ENCODE measurements around the gene CORO1C.

CORO1C gene

DNA sequence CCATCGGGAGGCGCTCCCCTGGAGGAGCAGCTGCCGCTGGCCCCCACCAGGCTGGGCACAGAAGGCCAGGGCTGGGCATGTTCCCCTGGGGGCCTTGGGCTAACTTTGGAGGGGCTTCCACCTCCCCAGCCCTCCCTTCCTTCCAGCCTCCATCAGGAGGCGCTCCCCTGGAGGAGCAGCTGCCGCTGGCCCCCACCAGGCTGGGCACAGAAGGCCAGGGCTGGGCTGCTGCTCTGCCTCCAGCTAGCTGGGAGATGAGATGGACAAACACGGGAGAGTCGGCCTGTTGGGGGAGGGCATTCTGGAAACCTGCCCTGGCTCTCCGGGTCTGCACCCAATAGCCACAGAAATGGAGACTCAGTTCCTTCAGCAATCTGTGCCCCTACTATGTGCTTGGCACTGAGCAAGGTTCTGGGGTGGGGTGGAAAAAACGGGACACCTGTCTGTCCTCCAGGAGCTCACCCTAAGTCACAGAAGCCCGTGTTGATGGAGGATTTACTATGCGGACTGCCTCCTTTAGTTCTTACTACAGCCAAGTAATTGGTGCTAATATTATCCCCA is 39.0 kb upstream of the CORO1C start:
- no peak overlapping the region for H3K9ac ChIP-seq (ENCODE audit: low read length in 2 of 2)
- no peaks in the 10 kb centered on the region for H3K27me3 ChIP-seq (ENCODE audit: control insufficient read depth in 1 of 2, insufficient read depth in 2 of 2, low read length in 2 of 2)
- H3K36me3 ChIP-seq (ENCODE audit: control insufficient read depth in 2 of 2, insufficient read depth in 2 of 2, low read length in 2 of 2), result no peaks in the 10 kb centered on the region
- peak overlapping the region in 1 of 2 donors; percentile 8 for H3K4me3 ChIP-seq (ENCODE audit: low read length in 2 of 2)
- peak overlapping the region; percentile 60 for H3K27ac ChIP-seq (ENCODE audit: low read length)
- H3K9me3 ChIP-seq (ENCODE audit: control insufficient read depth in 2 of 2, low read length in 2 of 2), result no peaks in the 10 kb centered on the region
- peaks cover 58% of the 10 kb centered on the region for H3K4me1 ChIP-seq (ENCODE audit: control insufficient read depth, insufficient read depth, low read length)

DNA sequence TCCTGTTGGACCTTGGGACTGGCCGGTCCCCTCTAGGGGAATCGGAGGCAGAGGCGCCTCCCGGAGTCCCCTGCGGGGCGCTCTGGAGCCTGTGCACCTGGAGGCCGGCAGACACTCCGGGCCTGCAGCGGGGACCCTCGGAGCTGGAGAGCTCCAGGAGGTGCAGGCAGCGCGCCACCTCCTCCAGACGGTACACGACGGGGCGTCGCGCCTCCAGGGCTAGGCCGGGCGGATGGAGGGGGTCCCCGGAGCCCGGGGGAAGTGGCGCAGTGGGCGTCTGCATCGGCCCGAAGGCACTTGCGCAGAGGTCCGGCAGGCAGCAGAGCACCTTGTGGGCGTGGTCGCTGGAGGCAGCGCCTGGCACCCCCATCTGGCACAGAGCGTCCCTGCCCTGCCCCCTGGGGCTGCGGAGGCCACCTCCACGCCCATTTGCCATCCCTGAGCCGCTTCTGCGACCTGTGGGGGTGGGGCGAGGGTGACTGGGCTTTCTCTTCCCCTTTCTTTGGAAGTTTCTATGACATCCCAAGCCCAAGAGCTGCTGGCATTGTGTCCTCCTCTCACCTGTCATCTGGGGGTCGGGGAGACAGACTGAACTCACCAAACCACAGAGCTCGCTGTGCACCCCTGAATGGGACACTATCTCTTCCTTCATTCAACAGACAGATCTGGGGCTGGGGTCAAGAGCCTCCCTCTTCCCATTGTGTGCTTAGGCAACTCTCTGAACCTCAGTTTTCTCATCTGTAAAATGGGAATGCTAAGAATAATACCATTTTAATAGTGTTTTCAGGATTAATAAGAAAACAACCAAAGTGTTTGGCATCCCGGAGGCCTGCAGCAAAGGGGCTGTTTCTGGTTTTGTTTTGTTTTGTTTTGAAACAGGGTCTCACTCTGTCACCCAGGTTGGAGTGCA is 37.5 kb upstream of the CORO1C start:
- H3K4me3 ChIP-seq (ENCODE audit: low read length in 2 of 2), result peak overlapping the region in 1 of 2 donors; percentile 66
- no peak overlapping the region for H3K27ac ChIP-seq (ENCODE audit: low read length)
- H3K9ac ChIP-seq (ENCODE audit: low read length in 2 of 2), result peak overlapping the region; percentile 47 to 49

DNA sequence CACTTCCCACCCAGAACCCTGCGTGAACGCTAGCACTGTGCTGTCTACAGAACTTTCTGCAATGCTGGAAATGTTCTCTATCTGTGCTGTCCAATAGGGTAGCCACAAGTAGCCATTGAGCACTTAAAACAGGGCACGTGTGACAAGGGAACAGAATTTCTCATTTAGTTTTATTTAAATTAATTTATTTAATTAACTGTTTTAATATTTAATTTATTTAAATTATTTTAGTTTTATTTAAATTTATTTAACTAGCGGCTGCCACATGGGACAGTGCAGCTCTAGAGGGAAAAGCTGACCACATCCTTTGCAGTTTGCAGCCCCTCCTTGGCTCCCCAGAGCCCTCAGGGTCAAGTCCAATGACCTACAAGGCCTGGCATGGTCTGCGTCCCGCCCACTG is 35.0 kb upstream of the CORO1C start:
- Histone ChIP-seq H3K9ac (ENCODE audit: low read length in 2 of 2) (no peak overlapping the region), H3K27ac (ENCODE audit: low read length) (no peak overlapping the region), H3K9me3 (ENCODE audit: control insufficient read depth in 2 of 2, low read length in 2 of 2) (no peaks in the 10 kb centered on the region), H3K36me3 (ENCODE audit: control insufficient read depth in 2 of 2, insufficient read depth in 2 of 2, low read length in 2 of 2) (no peaks in the 10 kb centered on the region), H3K4me1 (ENCODE audit: control insufficient read depth, insufficient read depth, low read length) (peaks cover 27% of the 10 kb centered on the region), H3K4me3 (ENCODE audit: low read length in 2 of 2) (no peak overlapping the region), H3K27me3 (ENCODE audit: control insufficient read depth in 1 of 2, insufficient read depth in 2 of 2, low read length in 2 of 2) (no peaks in the 10 kb centered on the region)

More for the DNA sequence above, 37.5 kb upstream of the CORO1C start:
- peaks cover 46% of the 10 kb centered on the region for H3K4me1 ChIP-seq (ENCODE audit: control insufficient read depth, insufficient read depth, low read length)
- no peaks in the 10 kb centered on the region for H3K9me3 ChIP-seq (ENCODE audit: control insufficient read depth in 2 of 2, low read length in 2 of 2)
- no peaks in the 10 kb centered on the region for H3K27me3 ChIP-seq (ENCODE audit: control insufficient read depth in 1 of 2, insufficient read depth in 2 of 2, low read length in 2 of 2)
- H3K36me3 ChIP-seq (ENCODE audit: control insufficient read depth in 2 of 2, insufficient read depth in 2 of 2, low read length in 2 of 2), result no peaks in the 10 kb centered on the region

DNA sequence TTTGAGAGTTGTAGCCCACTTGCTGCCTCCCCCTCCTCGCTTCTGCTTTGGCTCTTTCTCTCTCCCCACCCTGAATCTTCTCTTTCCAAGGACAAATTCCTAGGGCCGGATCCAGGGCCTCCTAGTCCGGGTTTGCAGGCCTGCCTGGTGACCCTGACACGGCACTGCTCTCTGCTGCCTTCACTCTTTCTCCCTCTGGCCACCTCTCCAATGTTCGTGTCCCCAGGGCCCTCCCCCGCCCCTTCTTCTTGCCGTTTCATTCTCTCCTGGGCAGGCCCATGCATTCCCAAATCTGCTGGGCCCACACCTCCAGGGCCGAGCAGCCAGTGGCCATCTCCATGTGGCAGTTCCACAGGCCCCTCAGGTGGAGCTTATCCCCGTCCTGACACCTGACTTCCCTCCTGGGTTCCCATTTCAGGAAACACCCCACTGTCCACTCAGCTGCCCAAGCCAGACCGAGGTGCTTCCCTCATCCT is 34.0 kb upstream of the CORO1C start:
- no peaks in the 10 kb centered on the region for H3K36me3 ChIP-seq (ENCODE audit: control insufficient read depth in 2 of 2, insufficient read depth in 2 of 2, low read length in 2 of 2)
- H3K27me3 ChIP-seq (ENCODE audit: control insufficient read depth in 1 of 2, insufficient read depth in 2 of 2, low read length in 2 of 2), result no peaks in the 10 kb centered on the region
- H3K9me3 ChIP-seq (ENCODE audit: control insufficient read depth in 2 of 2, low read length in 2 of 2), result no peaks in the 10 kb centered on the region
- no peak overlapping the region for H3K9ac ChIP-seq (ENCODE audit: low read length in 2 of 2)
- H3K4me3 ChIP-seq (ENCODE audit: low read length in 2 of 2), result no peak overlapping the region
- no peak overlapping the region for H3K27ac ChIP-seq (ENCODE audit: low read length)
- H3K4me1 ChIP-seq (ENCODE audit: control insufficient read depth, insufficient read depth, low read length), result peaks cover 18% of the 10 kb centered on the region

DNA sequence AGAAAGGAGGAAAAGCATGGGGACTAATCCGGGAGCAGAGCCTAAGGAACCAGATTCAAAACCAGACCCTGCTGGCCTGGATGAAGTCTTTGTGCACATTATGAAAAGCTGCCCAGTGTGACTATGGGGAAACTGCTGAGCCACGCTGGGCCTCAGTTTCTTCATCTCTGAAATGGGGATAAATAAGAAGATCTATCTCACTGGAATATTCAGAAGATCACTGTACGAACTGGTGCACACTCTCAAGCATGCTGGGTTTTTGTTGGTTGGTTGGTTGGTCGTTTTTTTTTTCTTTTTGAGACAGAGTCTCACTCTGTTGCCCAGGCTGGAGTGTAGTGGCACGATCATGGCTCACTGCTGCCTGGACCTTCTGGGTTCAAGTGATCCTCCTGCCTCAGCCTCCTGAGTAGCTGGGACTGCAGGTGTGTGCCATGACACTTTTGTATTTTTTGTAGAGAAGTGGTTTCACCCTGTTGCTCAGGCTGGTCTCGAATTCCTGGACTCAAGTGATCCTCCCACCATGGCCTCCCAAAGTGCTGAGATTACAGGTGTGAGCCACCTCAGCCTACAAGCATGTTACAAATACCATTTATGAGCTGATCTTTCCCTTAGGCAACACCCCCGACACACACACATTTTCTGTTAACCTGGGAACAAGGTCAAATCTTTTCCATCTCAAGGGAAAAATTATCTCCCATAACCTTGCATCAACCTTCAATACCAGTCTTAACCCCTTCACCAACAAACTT is 33.4 kb upstream of the CORO1C start:
- Histone ChIP-seq H3K27me3 (ENCODE audit: control insufficient read depth in 1 of 2, insufficient read depth in 2 of 2, low read length in 2 of 2) (no peaks in the 10 kb centered on the region), H3K36me3 (ENCODE audit: control insufficient read depth in 2 of 2, insufficient read depth in 2 of 2, low read length in 2 of 2) (no peaks in the 10 kb centered on the region), H3K4me1 (ENCODE audit: control insufficient read depth, insufficient read depth, low read length) (peaks cover 12% of the 10 kb centered on the region), H3K4me3 (ENCODE audit: low read length in 2 of 2) (no peak overlapping the region), H3K9ac (ENCODE audit: low read length in 2 of 2) (no peak overlapping the region), H3K27ac (ENCODE audit: low read length) (no peak overlapping the region), H3K9me3 (ENCODE audit: control insufficient read depth in 2 of 2, low read length in 2 of 2) (no peaks in the 10 kb centered on the region)

DNA sequence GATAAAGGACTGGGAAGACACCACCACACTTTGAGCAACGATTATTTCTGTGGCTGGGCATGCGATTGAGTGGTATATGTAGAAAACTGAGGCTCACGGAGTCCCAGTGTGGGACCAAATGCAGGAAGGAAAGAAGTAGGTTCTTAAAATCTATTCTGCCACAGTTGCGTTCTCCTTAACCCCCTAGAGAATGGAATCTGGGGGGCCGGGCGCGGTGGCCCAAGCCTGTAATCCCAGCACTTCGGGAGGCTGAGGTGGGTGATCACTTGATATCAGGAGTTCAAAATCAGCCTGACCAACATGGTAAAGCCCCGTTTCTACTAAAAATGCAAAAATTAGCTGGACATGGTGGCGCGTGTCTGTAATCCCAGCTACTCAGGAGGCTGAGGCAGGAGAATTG is 29.9 kb upstream of the CORO1C start:
- Histone ChIP-seq H3K4me3 (ENCODE audit: low read length in 2 of 2) (no peak overlapping the region), H3K4me1 (ENCODE audit: control insufficient read depth, insufficient read depth, low read length) (no peaks in the 10 kb centered on the region), H3K27ac (ENCODE audit: low read length) (no peak overlapping the region)

DNA sequence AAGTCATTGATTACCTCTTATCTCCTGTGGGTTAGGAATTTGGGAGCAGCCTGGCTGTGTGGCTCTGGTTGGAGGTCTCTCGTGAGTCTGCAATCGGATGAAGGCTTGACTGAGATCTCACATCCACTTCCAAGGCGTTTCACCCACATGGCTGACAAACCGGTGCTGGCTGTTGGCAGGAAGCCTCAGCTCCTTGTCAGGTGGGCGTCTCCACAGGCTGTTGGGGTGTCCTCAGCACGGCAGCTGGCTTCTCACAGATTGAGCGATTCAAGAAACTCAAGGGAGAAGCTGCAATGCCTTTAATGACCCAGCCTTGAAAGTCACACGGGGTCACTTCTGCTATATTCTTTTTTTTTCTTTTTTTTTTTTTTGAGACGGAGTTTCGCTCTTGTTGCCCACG is 28.6 kb upstream of the CORO1C start:
- Histone ChIP-seq H3K27me3 (ENCODE audit: control insufficient read depth in 1 of 2, insufficient read depth in 2 of 2, low read length in 2 of 2) (no peaks in the 10 kb centered on the region), H3K27ac (ENCODE audit: low read length) (no peak overlapping the region), H3K9ac (ENCODE audit: low read length in 2 of 2) (no peak overlapping the region), H3K36me3 (ENCODE audit: control insufficient read depth in 2 of 2, insufficient read depth in 2 of 2, low read length in 2 of 2) (no peaks in the 10 kb centered on the region), H3K4me3 (ENCODE audit: low read length in 2 of 2) (no peak overlapping the region), H3K9me3 (ENCODE audit: control insufficient read depth in 2 of 2, low read length in 2 of 2) (no peaks in the 10 kb centered on the region), H3K4me1 (ENCODE audit: control insufficient read depth, insufficient read depth, low read length) (no peaks in the 10 kb centered on the region)

More for the DNA sequence above, 29.9 kb upstream of the CORO1C start:
- Histone ChIP-seq H3K36me3 (ENCODE audit: control insufficient read depth in 2 of 2, insufficient read depth in 2 of 2, low read length in 2 of 2) (no peaks in the 10 kb centered on the region), H3K9ac (ENCODE audit: low read length in 2 of 2) (no peak overlapping the region), H3K27me3 (ENCODE audit: control insufficient read depth in 1 of 2, insufficient read depth in 2 of 2, low read length in 2 of 2) (no peaks in the 10 kb centered on the region), H3K9me3 (ENCODE audit: control insufficient read depth in 2 of 2, low read length in 2 of 2) (no peaks in the 10 kb centered on the region)

DNA sequence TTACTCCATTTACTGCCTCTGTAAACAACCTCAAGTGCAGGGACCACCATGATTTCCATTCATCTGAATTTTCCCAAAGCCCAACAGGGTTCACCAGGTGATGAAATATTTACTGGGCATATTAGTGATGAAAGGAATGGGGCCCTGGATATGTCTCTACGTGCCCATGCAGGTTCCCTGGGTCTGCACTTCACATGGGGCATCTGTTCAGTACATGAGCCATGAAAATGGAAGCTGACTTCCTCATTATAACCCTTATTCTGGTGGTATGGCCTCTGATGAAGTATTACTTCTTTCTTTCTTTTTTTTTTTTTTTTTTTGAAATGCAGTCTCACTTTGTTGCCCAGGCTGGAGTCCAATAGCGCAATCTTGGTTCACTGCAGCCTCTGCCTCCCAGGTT is 26.5 kb upstream of the CORO1C start:
- Histone ChIP-seq H3K27me3 (ENCODE audit: control insufficient read depth in 1 of 2, insufficient read depth in 2 of 2, low read length in 2 of 2) (no peaks in the 10 kb centered on the region), H3K9me3 (ENCODE audit: control insufficient read depth in 2 of 2, low read length in 2 of 2) (no peaks in the 10 kb centered on the region), H3K4me1 (ENCODE audit: control insufficient read depth, insufficient read depth, low read length) (peaks cover 3% of the 10 kb centered on the region), H3K27ac (ENCODE audit: low read length) (no peak overlapping the region), H3K36me3 (ENCODE audit: control insufficient read depth in 2 of 2, insufficient read depth in 2 of 2, low read length in 2 of 2) (no peaks in the 10 kb centered on the region), H3K9ac (ENCODE audit: low read length in 2 of 2) (no peak overlapping the region), H3K4me3 (ENCODE audit: low read length in 2 of 2) (no peak overlapping the region)

DNA sequence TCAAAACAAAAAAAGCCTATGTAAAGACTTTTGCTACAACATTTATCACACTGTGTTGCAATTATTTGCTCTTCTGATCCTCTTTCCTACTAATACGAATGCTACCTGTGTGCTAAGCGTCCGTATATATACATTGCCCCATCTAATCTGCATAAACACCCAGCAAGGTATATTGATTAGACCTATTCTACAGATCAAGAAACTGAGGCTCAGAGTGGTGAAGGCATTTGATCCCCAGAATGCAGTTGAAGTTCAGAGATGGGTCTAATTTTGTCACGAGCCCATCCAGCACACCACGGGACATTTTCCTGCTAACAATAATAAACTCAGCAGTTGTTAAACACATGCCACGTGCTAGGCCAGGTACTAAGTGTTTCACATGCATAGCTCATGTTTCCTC is 25.1 kb upstream of the CORO1C start:
- Histone ChIP-seq H3K4me3 (ENCODE audit: low read length in 2 of 2) (no peak overlapping the region), H3K27ac (ENCODE audit: low read length) (no peak overlapping the region), H3K27me3 (ENCODE audit: control insufficient read depth in 1 of 2, insufficient read depth in 2 of 2, low read length in 2 of 2) (no peaks in the 10 kb centered on the region), H3K36me3 (ENCODE audit: control insufficient read depth in 2 of 2, insufficient read depth in 2 of 2, low read length in 2 of 2) (no peaks in the 10 kb centered on the region), H3K4me1 (ENCODE audit: control insufficient read depth, insufficient read depth, low read length) (peaks cover 14% of the 10 kb centered on the region), H3K9me3 (ENCODE audit: control insufficient read depth in 2 of 2, low read length in 2 of 2) (no peaks in the 10 kb centered on the region), H3K9ac (ENCODE audit: low read length in 2 of 2) (no peak overlapping the region)

DNA sequence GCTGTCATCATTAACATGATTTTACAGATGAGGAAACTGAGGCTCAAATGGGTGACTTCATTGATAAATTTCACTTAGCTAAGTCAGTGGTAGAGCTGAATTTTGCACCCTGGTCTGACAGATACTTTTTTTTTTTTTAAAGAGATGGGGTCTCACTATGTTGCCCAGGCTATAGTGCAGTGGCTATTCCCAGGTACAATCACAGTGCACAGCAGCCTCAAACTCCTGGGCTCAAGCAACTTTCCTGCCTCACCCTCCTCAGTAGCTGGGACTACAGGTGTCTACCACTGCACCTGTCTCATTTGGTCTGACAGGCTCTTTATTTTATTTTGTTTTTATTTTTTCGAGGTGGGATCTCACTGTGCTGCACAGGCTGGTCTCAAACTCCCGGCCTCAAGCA is 24.2 kb upstream of the CORO1C start:
- peaks cover 19% of the 10 kb centered on the region for H3K4me1 ChIP-seq (ENCODE audit: control insufficient read depth, insufficient read depth, low read length)
- H3K9ac ChIP-seq (ENCODE audit: low read length in 2 of 2), result no peak overlapping the region
- H3K27ac ChIP-seq (ENCODE audit: low read length), result no peak overlapping the region
- no peaks in the 10 kb centered on the region for H3K9me3 ChIP-seq (ENCODE audit: control insufficient read depth in 2 of 2, low read length in 2 of 2)
- H3K4me3 ChIP-seq (ENCODE audit: low read length in 2 of 2), result no peak overlapping the region
- no peaks in the 10 kb centered on the region for H3K27me3 ChIP-seq (ENCODE audit: control insufficient read depth in 1 of 2, insufficient read depth in 2 of 2, low read length in 2 of 2)
- no peaks in the 10 kb centered on the region for H3K36me3 ChIP-seq (ENCODE audit: control insufficient read depth in 2 of 2, insufficient read depth in 2 of 2, low read length in 2 of 2)

Measured in stomach smooth muscle (tissue), 2 donors.